ENCODE data around the gene POTEH.
"Not testable (repeated sequence)": the region's sequence is repeated elsewhere in the genome, so short reads cannot be mapped to it uniquely, and the experiment has no call there.

The POTEH gene

DNA sequence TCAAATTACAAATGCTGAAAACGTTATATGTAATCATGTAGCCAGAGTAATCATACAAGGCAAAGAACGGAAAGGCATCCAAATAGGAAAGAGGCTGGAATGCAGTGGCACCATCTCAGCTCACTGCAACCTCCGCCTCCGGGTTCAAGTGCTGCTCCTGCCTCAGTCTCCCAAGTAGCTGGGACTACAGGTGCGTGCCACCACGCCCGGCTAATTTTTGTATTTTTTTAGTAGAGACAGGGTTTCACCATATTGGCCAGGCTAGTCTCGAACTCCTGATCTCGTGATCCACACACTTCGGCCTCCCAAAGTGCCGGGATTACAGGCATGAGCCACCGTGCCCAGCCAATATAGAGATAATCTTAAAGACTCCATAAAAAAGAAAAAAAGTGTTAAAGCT lies 20.4 kb upstream of the POTEH start:
- H3K36me3 ChIP-seq (ENCODE audit: low read length); H2AFZ ChIP-seq (ENCODE audit: low read depth, low read length, severe bottlenecking); H3K4me3 ChIP-seq (ENCODE audit: insufficient read depth, low read length, poor library complexity, severe bottlenecking); H3K4me2 ChIP-seq (ENCODE audit: low read depth, low read length, poor library complexity, severe bottlenecking); H4K20me1 ChIP-seq (ENCODE audit: low read depth, low read length); H3K9me2 ChIP-seq (replicated peaks; ENCODE audit: insufficient read depth, low read length); H3K9me3 ChIP-seq (ENCODE audit: insufficient read depth, low read length); H3K9ac ChIP-seq (ENCODE audit: low read length); H3F3A ChIP-seq (ENCODE audit: insufficient read depth); H3K79me2 ChIP-seq (ENCODE audit: insufficient read depth, low read length); H3K27me3 ChIP-seq (ENCODE audit: low read length); H3K27ac ChIP-seq (ENCODE audit: low read depth, low read length): not testable (repeated sequence)

DNA sequence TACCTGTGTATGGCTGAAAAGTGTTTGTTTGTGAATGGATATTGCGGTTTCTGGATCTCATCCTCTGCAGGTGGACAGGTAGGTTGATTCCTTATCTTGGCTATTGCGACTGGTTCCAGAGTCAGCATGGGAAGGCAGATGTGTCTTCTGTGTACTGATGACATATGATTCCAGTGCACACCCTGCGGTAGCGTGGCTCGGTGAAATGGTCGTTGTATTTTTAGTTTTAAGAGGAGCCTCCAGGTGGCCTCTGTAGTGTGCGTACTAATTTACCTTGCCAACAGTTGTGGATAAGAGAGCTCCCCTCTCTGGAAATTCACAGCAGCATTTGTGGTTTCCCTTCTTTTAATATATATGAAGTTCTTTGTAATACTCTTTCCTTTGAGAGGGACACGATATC lies 10.1 kb upstream of the POTEH start:
- not testable (repeated sequence) for H3K9me2 ChIP-seq (replicated peaks; ENCODE audit: insufficient read depth, low read length); H3K27me3 ChIP-seq (ENCODE audit: low read length); H3K79me2 ChIP-seq (ENCODE audit: insufficient read depth, low read length); H3K9me3 ChIP-seq (ENCODE audit: insufficient read depth, low read length); H3K4me3 ChIP-seq (ENCODE audit: insufficient read depth, low read length, poor library complexity, severe bottlenecking); H3F3A ChIP-seq (ENCODE audit: insufficient read depth); H2AFZ ChIP-seq (ENCODE audit: low read depth, low read length, severe bottlenecking); H4K20me1 ChIP-seq (ENCODE audit: low read depth, low read length); H3K36me3 ChIP-seq (ENCODE audit: low read length); H3K9ac ChIP-seq (ENCODE audit: low read length); H3K4me2 ChIP-seq (ENCODE audit: low read depth, low read length, poor library complexity, severe bottlenecking); H3K27ac ChIP-seq (ENCODE audit: low read depth, low read length)

DNA sequence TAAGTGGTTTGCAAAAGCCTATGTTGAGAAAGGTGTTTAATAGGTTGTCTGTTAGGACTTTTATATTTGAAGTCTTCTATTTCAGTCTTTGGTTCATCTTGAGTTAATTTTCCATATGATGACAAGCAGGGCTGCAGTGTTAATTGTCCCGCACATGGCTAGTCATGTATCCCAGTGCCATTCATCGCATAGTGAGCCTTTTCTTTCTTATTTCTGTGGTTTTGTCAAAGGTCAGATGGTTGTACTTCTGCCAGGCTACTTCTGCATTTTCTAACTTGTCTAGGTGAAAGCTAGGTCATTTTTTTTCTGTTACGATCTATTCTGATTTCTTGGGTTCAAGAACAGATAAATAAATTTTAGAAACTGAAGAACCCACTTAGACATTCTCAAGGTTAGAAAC lies 5.7 kb upstream of the POTEH start:
- H3K36me3 ChIP-seq (ENCODE audit: low read length); H3K9ac ChIP-seq (ENCODE audit: low read length); H3K4me3 ChIP-seq (ENCODE audit: insufficient read depth, low read length, poor library complexity, severe bottlenecking); H3K27me3 ChIP-seq (ENCODE audit: low read length); H3K79me2 ChIP-seq (ENCODE audit: insufficient read depth, low read length); H3K9me2 ChIP-seq (replicated peaks; ENCODE audit: insufficient read depth, low read length); H3K9me3 ChIP-seq (ENCODE audit: insufficient read depth, low read length); H3K4me2 ChIP-seq (ENCODE audit: low read depth, low read length, poor library complexity, severe bottlenecking); H3K27ac ChIP-seq (ENCODE audit: low read depth, low read length); H2AFZ ChIP-seq (ENCODE audit: low read depth, low read length, severe bottlenecking); H3F3A ChIP-seq (ENCODE audit: insufficient read depth); H4K20me1 ChIP-seq (ENCODE audit: low read depth, low read length): not testable (repeated sequence)

DNA sequence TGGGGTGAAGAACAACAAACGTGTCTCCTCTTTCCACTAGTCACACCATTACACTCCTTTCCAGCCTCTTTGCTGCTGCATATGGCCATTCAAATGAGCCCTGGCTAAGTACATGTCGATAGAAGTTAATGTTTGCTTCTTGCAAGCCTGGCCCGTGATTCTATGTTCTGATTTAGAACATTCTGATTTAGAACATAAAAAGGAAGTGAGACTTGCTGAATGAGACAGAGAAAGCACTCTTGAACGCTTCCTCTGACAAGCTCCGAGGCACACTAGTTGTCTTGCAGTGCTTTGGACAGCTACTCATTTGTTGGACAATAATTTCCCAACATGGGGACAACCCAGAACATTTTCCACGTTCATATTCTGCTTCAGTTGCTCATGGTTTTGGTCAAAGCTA lies 5.1 kb upstream of the POTEH start:
- not testable (repeated sequence) for H3K9me3 ChIP-seq (ENCODE audit: insufficient read depth, low read length); H4K20me1 ChIP-seq (ENCODE audit: low read depth, low read length); H3F3A ChIP-seq (ENCODE audit: insufficient read depth); H3K9ac ChIP-seq (ENCODE audit: low read length); H3K27me3 ChIP-seq (ENCODE audit: low read length); H3K9me2 ChIP-seq (replicated peaks; ENCODE audit: insufficient read depth, low read length); H3K4me3 ChIP-seq (ENCODE audit: insufficient read depth, low read length, poor library complexity, severe bottlenecking); H3K36me3 ChIP-seq (ENCODE audit: low read length); H3K79me2 ChIP-seq (ENCODE audit: insufficient read depth, low read length); H2AFZ ChIP-seq (ENCODE audit: low read depth, low read length, severe bottlenecking); H3K4me2 ChIP-seq (ENCODE audit: low read depth, low read length, poor library complexity, severe bottlenecking); H3K27ac ChIP-seq (ENCODE audit: low read depth, low read length)

DNA sequence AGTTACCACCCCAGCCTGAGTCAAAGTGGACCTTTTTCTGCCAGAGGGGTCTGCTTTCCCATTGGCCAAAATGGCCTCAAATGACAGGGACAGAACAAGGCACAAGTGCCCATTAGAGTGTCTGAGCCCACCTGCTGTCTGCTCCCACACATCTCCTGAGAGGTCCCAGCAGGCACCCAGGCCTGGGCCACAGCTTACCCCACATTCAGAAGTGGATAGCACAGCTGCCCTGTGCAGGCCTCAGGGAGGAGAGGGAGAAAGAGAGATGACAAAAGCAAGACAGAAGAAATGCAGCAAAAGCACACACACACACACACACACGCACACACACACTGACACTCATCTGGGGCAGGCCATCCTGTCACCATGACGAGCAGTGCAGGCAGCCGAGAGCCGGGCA lies 4.2 kb upstream of the POTEH start:
- H3K27ac ChIP-seq (ENCODE audit: low read depth, low read length); H4K20me1 ChIP-seq (ENCODE audit: low read depth, low read length); H3K9me2 ChIP-seq (replicated peaks; ENCODE audit: insufficient read depth, low read length); H3F3A ChIP-seq (ENCODE audit: insufficient read depth); H3K36me3 ChIP-seq (ENCODE audit: low read length); H2AFZ ChIP-seq (ENCODE audit: low read depth, low read length, severe bottlenecking); H3K9me3 ChIP-seq (ENCODE audit: insufficient read depth, low read length); H3K79me2 ChIP-seq (ENCODE audit: insufficient read depth, low read length); H3K9ac ChIP-seq (ENCODE audit: low read length); H3K27me3 ChIP-seq (ENCODE audit: low read length); H3K4me2 ChIP-seq (ENCODE audit: low read depth, low read length, poor library complexity, severe bottlenecking); H3K4me3 ChIP-seq (ENCODE audit: insufficient read depth, low read length, poor library complexity, severe bottlenecking): not testable (repeated sequence)

DNA sequence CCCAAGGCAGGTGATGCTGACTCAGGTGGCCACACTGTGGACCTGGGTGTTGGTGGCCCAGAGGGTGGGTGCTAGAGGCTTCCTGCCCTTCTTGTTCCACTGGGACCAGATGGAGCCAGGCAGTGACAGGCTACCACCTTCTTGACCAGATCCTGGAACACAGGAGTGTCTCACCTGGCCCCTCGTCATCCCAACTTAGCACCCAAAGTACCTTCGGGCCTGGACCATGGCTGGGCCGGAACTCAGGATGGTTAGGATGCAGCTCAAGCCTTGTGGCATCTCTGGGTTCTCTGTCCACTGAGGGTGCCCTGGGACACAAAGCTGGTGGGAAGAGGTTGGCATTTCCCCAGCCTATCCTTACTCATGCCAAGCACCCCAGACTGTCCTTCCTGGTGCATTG lies 2.7 kb upstream of the POTEH start:
- not testable (repeated sequence) for H4K20me1 ChIP-seq (ENCODE audit: low read depth, low read length); H3K9me2 ChIP-seq (replicated peaks; ENCODE audit: insufficient read depth, low read length); H3K4me2 ChIP-seq (ENCODE audit: low read depth, low read length, poor library complexity, severe bottlenecking); H3K36me3 ChIP-seq (ENCODE audit: low read length); H2AFZ ChIP-seq (ENCODE audit: low read depth, low read length, severe bottlenecking); H3K27ac ChIP-seq (ENCODE audit: low read depth, low read length); H3K4me3 ChIP-seq (ENCODE audit: insufficient read depth, low read length, poor library complexity, severe bottlenecking); H3F3A ChIP-seq (ENCODE audit: insufficient read depth); H3K9me3 ChIP-seq (ENCODE audit: insufficient read depth, low read length); H3K27me3 ChIP-seq (ENCODE audit: low read length); H3K79me2 ChIP-seq (ENCODE audit: insufficient read depth, low read length); H3K9ac ChIP-seq (ENCODE audit: low read length)

DNA sequence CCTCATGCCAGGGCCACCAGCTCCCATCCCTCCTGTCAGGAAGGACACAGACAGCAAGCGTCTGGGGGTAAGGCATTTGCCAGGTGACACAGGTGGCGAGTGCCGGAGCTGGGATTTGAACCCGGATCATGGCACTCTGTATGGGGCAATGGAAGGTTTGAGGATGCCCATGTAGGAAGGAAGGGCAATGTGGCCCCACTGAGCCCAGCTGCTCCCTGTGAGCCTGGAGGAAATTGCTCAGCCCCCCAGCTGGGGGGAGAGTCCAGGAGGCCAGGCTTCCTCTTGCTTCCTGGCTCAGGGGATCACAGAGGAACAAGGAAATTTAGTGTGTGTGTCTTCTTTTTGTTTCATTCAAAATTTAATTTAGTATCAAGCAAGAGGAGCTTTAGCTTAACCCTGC lies 2.1 kb upstream of the POTEH start:
- not testable (repeated sequence) for H3K4me3 ChIP-seq (ENCODE audit: insufficient read depth, low read length, poor library complexity, severe bottlenecking); H3K27me3 ChIP-seq (ENCODE audit: low read length); H3K9me3 ChIP-seq (ENCODE audit: insufficient read depth, low read length); H3K4me2 ChIP-seq (ENCODE audit: low read depth, low read length, poor library complexity, severe bottlenecking); H3K36me3 ChIP-seq (ENCODE audit: low read length); H3K9me2 ChIP-seq (replicated peaks; ENCODE audit: insufficient read depth, low read length); H4K20me1 ChIP-seq (ENCODE audit: low read depth, low read length); H2AFZ ChIP-seq (ENCODE audit: low read depth, low read length, severe bottlenecking); H3F3A ChIP-seq (ENCODE audit: insufficient read depth); H3K79me2 ChIP-seq (ENCODE audit: insufficient read depth, low read length); H3K9ac ChIP-seq (ENCODE audit: low read length); H3K27ac ChIP-seq (ENCODE audit: low read depth, low read length)

DNA sequence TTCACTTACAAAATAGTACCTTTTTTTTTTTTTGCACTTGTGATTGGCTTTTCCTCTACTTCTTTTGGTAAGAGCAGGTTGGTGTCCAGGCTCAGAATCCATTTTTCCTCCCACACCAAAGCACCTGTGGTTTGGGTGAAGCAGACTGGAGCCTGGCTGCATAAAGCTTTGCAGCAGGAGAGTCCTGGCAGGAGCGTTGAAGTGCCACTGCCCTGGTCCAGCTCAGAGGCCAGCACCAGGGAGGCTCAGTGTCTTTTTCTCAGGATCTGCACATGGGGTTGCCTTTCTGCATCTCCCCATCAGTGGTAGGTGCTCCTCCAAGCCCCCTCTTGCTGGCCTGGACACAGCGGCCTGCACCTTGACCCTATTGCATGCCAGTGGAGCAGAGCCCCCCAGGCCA lies 1.7 kb upstream of the POTEH start:
- not testable (repeated sequence) for H3K9ac ChIP-seq (ENCODE audit: low read length)

More for the DNA sequence above, 1.7 kb upstream of the POTEH start:
- H3K27ac ChIP-seq (ENCODE audit: low read depth, low read length); H3F3A ChIP-seq (ENCODE audit: insufficient read depth); H3K27me3 ChIP-seq (ENCODE audit: low read length); H2AFZ ChIP-seq (ENCODE audit: low read depth, low read length, severe bottlenecking); H3K9me2 ChIP-seq (replicated peaks; ENCODE audit: insufficient read depth, low read length); H3K4me3 ChIP-seq (ENCODE audit: insufficient read depth, low read length, poor library complexity, severe bottlenecking); H4K20me1 ChIP-seq (ENCODE audit: low read depth, low read length); H3K36me3 ChIP-seq (ENCODE audit: low read length); H3K9me3 ChIP-seq (ENCODE audit: insufficient read depth, low read length); H3K4me2 ChIP-seq (ENCODE audit: low read depth, low read length, poor library complexity, severe bottlenecking); H3K79me2 ChIP-seq (ENCODE audit: insufficient read depth, low read length): not testable (repeated sequence)
